ENCODE measurements around the gene DRC3. TPM values are rescaled to one million over a fixed set of nuclear protein-coding genes. Genes with fewer than 3 reads are reported as not detected.

Gene DRC3
- total and polyA plus RNA-seq, 2 donors (not counting 3 experiments of a cell fraction or from before 2014, with no cell fraction given) = 1.6 to 2.9 TPM

DNA sequence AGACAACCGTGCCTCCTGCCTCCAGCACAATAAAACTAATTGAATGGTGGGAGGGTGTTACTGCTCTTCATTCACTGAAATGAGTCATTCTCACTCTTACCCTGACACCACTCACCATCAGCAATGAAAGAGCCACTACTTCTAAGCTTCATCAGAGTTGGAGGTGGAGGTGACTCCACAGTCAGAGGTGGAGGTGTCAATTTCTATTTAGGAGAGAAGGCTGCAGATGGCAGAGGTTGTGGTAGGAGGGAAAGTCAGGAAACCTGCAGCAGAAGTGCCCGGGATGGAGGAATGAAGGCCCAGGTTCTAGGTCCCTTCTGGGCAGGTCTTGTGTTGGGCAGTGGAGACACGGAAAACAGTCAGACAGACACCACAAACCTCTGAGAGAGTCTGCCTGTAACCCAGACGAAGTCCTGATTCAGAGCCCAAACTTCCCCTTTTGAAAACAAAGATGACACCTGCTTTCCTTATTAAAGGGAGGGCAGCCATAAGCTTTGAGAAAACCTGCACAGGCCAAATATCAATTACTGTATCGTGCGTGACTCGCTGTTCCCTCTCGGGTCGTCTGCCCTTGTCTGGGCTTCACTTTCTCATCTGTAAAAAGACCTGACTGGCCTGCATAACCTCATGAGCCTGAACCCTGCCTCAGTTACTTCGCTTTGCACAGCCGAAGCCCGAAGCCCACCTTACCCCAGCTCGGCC is 65.6 kb downstream of the DRC3 start:
- TF ChIP-seq FOS (IDR thresholded peaks at IDR 0.05; ENCODE audit: borderline replicate concordance, insufficient read depth, low read length) (peak; percentile 43), GATA2 (IDR thresholded peaks at IDR 0.05; ENCODE audit: insufficient read depth, insufficient read length, low read depth, low read length) (no peak)
- Histone ChIP-seq H2AFZ (ENCODE audit: low read depth, low read length) (peak overlapping the region; percentile 97), H3K9me3 (replicated peaks; ENCODE audit: control insufficient read depth, insufficient read depth, low read length) (no peaks in the 10 kb centered on the region), H3K79me2 (ENCODE audit: control insufficient read depth, insufficient read depth, low read length) (peaks cover 12% of the 10 kb centered on the region), H3K27me3 (ENCODE audit: control insufficient read depth in 2 of 2, insufficient read depth in 2 of 2, low read length in 2 of 2) (no peaks in the 10 kb centered on the region), H3K4me1 (ENCODE audit: control insufficient read depth, extremely low read depth, insufficient read depth, low read length) (peaks cover 20% of the 10 kb centered on the region), H3K4me3 (replicated peaks in 1 of 3; ENCODE audit: insufficient read depth in 1 of 3, low read depth in 1 of 3, low read length in 3 of 3) (peak overlapping the region; percentile 90 to 96 (median 91)), H3K9ac (replicated peaks; ENCODE audit: extremely low read depth, insufficient read depth, low read length) (peak overlapping the region; percentile 88), H3K27ac (ENCODE audit: insufficient read depth, low read depth, low read length) (peak overlapping the region; percentile 58), H3K9me1 (replicated peaks; ENCODE audit: control insufficient read depth, extremely low read depth, insufficient read depth, low read length) (no peaks in the 10 kb centered on the region), H3K4me2 (ENCODE audit: insufficient read depth, low read length) (peak overlapping the region; percentile 96), H4K20me1 (replicated peaks; ENCODE audit: control insufficient read depth, extremely low read depth, insufficient read depth, low read length) (no peaks in the 10 kb centered on the region), H3K36me3 (ENCODE audit: control insufficient read depth in 2 of 2, extremely low read depth in 1 of 2, insufficient read depth in 2 of 2, low read length in 2 of 2) (no peaks in the 10 kb centered on the region)
- TSS peak; percentile 46 for BruUV-seq (replicated peaks)
- FAIRE-seq (peak; percentile 57), DNase-seq (ENCODE audit: low read depth, low spot score) (peak; percentile 12)
- dilution Hi-C loops (cut with MboI; ENCODE audit: extremely low pct_ligation_motif_present, low sequenced_read_pairs) = loop anchor here (25.0 kb wide), 1 partner anchor 151 kb away; no protein-coding TSS in a partner anchor
- ChIA-PET POLR2A (no interaction called here), CTCF (interaction anchor here (1.1 kb wide), 1 partner anchor 147 kb away, joined by 4 read pairs; no protein-coding TSS in a partner anchor)
- intact Hi-C loops (cut with micrococcal nuclease) = loop anchor here (2.0 kb wide), 1 partner anchor 65 kb away; the partner anchor contains the start of genes DRC3 and TOM1L2

DNA sequence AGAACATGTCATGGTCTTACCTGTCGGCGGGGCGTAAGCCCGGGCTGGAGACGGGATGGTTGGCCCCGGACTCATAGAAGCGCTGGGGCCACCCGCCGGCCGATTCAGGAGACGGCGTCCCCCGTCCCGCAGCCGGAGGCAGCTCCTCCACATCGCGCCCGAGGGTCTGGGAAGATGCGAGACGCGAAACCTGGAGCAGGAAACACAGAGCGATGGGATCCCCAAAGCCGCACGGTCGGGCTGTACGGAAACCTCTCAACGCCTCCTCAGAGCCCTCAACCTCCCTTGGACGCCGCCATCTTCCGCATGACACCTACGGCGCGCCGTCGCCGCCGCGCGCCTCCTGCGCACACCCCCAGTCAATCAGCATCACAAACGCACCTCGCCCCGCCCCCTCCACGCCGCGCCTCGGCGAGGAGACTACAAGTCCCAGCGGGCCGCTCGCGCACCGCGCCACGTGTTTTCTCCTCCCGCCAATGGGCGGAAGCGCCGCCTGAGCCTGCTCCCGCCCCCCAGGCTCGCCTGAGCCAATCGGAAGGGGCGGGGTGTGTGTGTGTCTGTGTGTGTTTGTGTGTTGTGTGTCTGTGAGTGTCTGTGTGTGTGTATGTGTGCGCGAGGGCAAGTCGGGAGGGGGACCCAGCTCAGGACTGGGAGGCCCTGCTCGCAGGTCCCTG is 66.3 kb downstream of the DRC3 start, which contains the start of the genes ATPAF2 and GID4:
TSS of gene ATPAF2 (minus strand) at position 308 of the 674 bp plus-strand sequence. CDS start at position 153, 155 bp downstream.
TSS of gene GID4 (plus strand) at position 548 of the 674 bp plus-strand sequence. CDS start at position 605, 57 bp downstream.
- Histone ChIP-seq H3K27ac (ENCODE audit: insufficient read depth, low read depth, low read length) (peak within 1 kb of the TSS; percentile 58), H3K4me2 (ENCODE audit: insufficient read depth, low read length) (peak within 1 kb of the TSS; percentile 96), H3K79me2 (ENCODE audit: control insufficient read depth, insufficient read depth, low read length) (peaks cover 12% of the 10 kb centered on the region), H4K20me1 (replicated peaks; ENCODE audit: control insufficient read depth, extremely low read depth, insufficient read depth, low read length) (no peaks in the 10 kb centered on the region), H3K9me3 (replicated peaks; ENCODE audit: control insufficient read depth, insufficient read depth, low read length) (no peaks in the 10 kb centered on the region), H3K4me1 (ENCODE audit: control insufficient read depth, extremely low read depth, insufficient read depth, low read length) (peaks cover 20% of the 10 kb centered on the region), H3K36me3 (ENCODE audit: control insufficient read depth in 2 of 2, extremely low read depth in 1 of 2, insufficient read depth in 2 of 2, low read length in 2 of 2) (no peaks in the 10 kb centered on the region), H3K9me1 (replicated peaks; ENCODE audit: control insufficient read depth, extremely low read depth, insufficient read depth, low read length) (no peaks in the 10 kb centered on the region), H3K4me3 (replicated peaks in 1 of 3; ENCODE audit: insufficient read depth in 1 of 3, low read depth in 1 of 3, low read length in 3 of 3) (peak within 1 kb of the TSS; percentile 90 to 96 (median 91)), H3K27me3 (ENCODE audit: control insufficient read depth in 2 of 2, insufficient read depth in 2 of 2, low read length in 2 of 2) (no peaks in the 10 kb centered on the region), H3K9ac (replicated peaks; ENCODE audit: extremely low read depth, insufficient read depth, low read length) (peak within 1 kb of the TSS; percentile 88), H2AFZ (ENCODE audit: low read depth, low read length) (peak within 1 kb of the TSS; percentile 97)
- CTCF ChIA-PET = interaction anchor here (1.1 kb wide), 1 partner anchor 148 kb away, joined by 4 read pairs; no protein-coding TSS in a partner anchor
- FAIRE-seq = peak; percentile 91
- TF ChIP-seq FOS (IDR thresholded peaks at IDR 0.05; ENCODE audit: borderline replicate concordance, insufficient read depth, low read length) (no peak), POLR2A (IDR thresholded peaks at IDR 0.05; ENCODE audit: low read depth, low read length) (peak; percentile 60), MYC (IDR thresholded peaks at IDR 0.05; ENCODE audit: low read depth, low read length) (no peak), POLR2AphosphoS5 (IDR thresholded peaks at IDR 0.05; ENCODE audit: insufficient read depth, low read depth, low read length) (peak; percentile 75), JUN (IDR thresholded peaks at IDR 0.05; ENCODE audit: borderline replicate concordance, insufficient read depth, insufficient read length, low read depth) (no peak)
- TF ChIP-seq, protein P1, sequence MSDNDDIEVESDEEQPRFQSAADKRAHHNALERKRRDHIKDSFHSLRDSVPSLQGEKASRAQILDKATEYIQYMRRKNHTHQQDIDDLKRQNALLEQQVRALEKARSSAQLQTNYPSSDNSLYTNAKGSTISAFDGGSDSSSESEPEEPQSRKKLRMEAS (IDR thresholded peaks at IDR 0.05; ENCODE audit: insufficient read depth, insufficient read length) = peak; percentile 98
- TF ChIP-seq, protein P2, sequence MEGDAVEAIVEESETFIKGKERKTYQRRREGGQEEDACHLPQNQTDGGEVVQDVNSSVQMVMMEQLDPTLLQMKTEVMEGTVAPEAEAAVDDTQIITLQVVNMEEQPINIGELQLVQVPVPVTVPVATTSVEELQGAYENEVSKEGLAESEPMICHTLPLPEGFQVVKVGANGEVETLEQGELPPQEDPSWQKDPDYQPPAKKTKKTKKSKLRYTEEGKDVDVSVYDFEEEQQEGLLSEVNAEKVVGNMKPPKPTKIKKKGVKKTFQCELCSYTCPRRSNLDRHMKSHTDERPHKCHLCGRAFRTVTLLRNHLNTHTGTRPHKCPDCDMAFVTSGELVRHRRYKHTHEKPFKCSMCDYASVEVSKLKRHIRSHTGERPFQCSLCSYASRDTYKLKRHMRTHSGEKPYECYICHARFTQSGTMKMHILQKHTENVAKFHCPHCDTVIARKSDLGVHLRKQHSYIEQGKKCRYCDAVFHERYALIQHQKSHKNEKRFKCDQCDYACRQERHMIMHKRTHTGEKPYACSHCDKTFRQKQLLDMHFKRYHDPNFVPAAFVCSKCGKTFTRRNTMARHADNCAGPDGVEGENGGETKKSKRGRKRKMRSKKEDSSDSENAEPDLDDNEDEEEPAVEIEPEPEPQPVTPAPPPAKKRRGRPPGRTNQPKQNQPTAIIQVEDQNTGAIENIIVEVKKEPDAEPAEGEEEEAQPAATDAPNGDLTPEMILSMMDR (IDR thresholded peaks at IDR 0.05; ENCODE audit: extremely low read depth in 1 of 2, insufficient read depth in 1 of 2, low read depth in 1 of 2, low read length in 2 of 2) = peak in 1 of 2 donors; percentile 3
- no TSS peak for BruUV-seq (replicated peaks)
- intact Hi-C loops (cut with micrococcal nuclease) (loop anchor here (2.0 kb wide), 1 partner anchor 66 kb away; the partner anchor contains the start of genes DRC3 and TOM1L2), dilution Hi-C loops (cut with MboI; ENCODE audit: extremely low pct_ligation_motif_present, low sequenced_read_pairs) (loop anchor here (25.0 kb wide), 1 partner anchor 152 kb away; no protein-coding TSS in a partner anchor)
- POLR2A ChIA-PET = no interaction called here
- DNase-seq (ENCODE audit: low read depth, low spot score) = peak; percentile 99
